Epidermal melanocyte (primary cell): Measurements from ENCODE around the gene HYI.
"Not testable (repeated sequence)": the region's sequence is repeated elsewhere in the genome, so short reads cannot be mapped to it uniquely, and the experiment has no call there.

ENCODE experiments used
- DNase-seq: peaks from one replicate; pipeline ENCODE4 v3.0.0; 2011; ENCODE audit warnings: low spot score; ENCODE audit not compliant: insufficient read length

Gene HYI

GRCh38 chr1:43453442-43454269, at the start of gene HYI:
TSS of gene HYI (minus strand) at chr1:43453931. CDS start at chr1:43453793, 138 bp downstream.
- peak; percentile 87 for DNase-seq

DNA sequence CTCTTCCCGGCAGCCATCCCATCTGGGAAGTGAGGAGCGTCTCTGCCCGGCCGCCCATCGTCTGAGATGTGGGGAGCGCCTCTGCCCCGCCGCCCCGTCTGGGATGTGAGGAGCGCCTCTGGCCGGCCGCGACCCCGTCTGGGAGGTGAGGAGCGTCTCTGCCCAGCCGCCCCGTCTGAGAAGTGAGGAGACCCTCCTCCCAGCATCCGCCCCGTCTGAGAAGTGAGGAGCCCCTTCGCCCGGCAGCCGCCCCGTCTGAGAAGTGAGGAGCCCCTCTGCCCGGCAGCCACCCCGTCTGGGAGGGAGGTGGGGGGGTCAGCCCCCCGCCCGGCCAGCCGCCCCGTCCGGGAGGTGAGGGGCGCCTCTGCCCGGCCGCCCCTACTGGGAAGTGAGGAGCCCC, 48.1 kb upstream of the HYI start:
- not testable (repeated sequence) for DNase-seq

GRCh38 chr1:43499898-43500297, 46.2 kb upstream of the HYI start:
- DNase-seq = no peak

GRCh38 chr1:43495204-43495603, 41.5 kb upstream of the HYI start:
- DNase-seq = no peak

- DNase-seq = no peak
Measured at GRCh38 chr1:43493661-43494450, 40.1 kb upstream of the HYI start.

DNA sequence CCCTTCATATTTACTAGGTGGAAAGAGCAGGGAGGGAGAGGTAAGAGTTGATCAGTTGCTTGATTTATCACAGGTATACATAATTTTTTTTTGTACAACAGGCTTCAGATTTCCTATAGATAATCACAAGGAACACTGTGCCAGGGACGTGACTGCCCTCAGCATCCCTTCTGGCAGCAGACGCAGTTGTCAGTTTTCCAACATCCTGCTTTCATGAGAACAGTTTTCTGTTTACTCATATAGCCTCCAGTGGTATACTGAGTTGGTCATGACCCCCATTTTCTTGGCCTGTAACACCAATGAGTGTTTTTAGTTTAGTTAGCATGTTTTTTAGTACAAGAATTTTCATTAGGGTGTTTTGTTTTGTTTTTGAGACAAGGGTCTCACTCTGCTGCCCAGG, 39.1 kb upstream of the HYI start:
- DNase-seq = no peak

- no peak for DNase-seq
Measured at GRCh38 chr1:43491061-43491460, 37.3 kb upstream of the HYI start.

DNA sequence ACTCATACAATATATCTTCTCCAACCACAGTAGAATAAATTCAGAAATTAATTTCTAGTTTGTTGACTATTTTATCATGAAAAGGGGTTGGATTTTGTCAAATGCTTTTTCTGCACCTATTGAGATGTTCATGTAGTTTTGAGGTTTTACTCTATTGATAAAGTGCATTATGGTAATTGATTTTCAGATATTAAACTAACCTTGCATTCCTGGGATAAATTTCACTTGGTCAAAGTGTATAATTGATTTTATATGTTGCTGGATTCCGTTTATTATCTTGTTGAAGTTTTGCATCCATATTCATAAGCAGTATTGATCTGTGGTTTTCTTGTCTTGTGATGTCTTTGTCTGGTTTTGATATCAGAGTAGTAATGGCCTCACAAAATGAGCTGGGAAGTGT, 34.4 kb upstream of the HYI start:
- no peak for DNase-seq

DNA sequence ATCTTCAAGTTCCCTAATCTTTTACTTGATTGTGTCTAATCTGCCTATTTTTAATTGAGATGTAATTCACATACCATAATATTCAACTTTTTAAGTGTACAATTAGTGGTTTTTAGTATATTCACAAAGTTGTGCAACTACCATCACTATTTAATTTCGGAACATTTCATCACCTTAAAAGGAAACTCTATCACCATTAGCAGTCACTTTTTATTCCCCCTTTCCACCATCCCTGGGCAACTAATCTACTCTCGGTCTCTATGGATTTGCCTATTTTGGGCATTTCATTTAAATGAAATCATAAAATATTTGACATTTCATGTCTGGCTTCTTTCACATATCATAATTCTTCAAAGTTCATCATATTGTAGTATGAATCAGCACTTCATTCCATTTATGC, 30.6 kb upstream of the HYI start:
- DNase-seq = no peak

GRCh38 chr1:43482215-43482614, 28.5 kb upstream of the HYI start:
- no peak for DNase-seq

DNA sequence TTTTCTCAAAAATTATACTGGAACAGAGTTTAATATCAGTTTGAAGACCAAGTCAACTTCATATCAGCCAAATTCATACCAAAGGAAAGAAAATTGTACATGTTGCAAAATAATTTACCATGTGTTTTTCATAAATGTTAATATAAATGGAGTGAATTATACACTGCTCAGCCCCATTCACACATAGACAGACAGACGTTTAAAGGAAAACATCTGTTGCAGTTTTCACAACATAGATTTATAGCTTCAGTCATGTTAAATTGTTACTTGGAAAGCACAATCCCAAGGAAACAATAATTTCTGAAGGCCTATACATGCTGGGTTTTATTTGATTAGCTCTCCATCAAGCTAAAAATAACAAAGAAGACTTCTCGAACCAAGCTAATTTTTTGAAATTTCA, 27.8 kb upstream of the HYI start:
- no peak for DNase-seq

DNA sequence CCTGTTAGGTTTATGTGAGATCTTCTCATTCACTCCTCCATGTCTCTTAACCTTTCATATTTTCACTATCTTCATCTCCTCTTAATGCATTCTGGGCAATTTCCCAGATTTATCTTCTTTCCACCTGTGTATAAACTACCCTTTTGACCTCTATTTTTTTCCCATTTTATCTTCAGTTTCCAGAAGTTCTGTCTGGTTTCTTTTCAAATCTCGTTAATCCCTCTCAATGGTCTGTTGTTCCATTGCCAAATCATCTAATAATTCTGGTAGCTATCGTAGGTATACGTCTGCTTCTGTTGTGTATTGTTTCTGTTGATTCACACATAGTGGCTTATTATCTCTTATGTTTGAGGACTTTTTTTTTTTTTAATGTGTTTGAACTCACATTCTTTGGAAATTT, 25.7 kb upstream of the HYI start:
- no peak for DNase-seq

DNA sequence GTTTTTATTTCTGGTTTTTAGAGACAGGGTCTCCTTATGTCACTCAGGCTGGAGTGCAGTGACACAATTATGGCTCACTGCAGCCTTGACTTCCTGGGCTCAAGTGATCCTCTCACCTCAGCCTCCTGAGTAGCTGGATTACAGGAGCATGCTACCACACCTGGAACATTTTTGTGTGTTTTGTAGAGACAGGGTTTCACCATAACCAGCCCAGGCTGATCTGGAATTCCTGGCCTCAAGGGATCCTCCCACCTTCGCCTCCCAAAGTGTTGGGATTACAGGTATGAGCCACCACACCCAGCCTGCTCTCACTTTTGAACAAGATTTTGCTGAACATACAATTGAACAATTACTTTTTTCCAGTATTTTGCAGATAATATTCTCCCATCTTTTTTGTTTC, 24.0 kb upstream of the HYI start:
- DNase-seq = no peak

DNA sequence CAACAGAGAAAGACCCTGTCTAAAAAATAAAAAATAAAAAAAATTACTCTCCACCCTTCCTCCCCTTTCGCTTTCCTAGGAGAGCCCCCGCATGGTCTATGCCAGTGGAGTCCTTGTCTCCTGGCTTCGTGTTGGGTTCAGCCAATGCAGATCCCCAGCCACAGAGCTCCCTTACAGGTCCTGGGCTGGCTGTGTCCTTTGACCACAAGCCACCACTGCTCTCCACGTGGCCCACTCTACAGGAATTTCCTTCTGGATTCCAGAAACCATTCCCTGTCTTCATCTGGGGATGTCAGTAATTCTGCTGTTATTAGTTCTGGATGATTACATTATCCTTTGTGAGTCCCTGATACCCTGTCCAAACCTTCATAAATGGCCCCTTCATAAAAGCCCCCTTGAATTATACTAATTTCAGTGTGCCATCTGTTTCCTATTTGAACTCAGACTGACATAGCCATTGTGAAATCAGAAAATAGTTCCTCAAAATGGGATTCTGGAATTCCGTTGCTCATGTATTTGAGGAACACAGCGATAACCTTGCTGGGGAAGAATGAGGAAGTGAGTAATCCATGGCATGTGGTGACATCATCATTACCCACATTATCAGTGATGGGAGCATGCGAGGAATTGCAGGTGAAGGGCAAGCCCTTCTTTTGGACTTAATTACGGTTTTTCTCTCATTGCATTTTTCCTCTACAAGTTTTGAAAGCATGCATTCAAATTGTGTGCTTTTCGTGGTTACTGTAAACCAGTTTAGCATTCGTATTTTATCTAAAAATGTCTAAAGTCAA, 22.1 kb upstream of the HYI start:
- DNase-seq = not testable (repeated sequence)

DNA sequence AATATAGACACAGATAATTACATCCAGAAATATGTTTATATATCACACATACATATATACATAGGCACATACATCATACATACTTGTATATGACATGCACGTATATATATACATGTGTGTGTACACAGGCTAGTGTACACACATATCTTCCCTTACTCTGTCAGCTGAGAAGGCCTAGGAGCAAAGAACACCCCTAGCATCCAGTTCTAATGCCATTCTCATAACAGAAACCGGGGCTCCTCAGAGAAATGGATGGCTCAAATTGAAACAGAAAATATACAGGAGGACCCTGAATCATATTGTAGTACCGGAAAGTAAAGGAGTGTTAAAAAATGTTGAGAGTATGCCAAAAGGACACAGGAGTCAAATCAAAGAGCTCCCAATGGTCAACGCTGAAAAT, 19.7 kb upstream of the HYI start:
- no peak for DNase-seq

- DNase-seq = not testable (repeated sequence)
Measured at GRCh38 chr1:43472463-43473151, 18.9 kb upstream of the HYI start.

GRCh38 chr1:43472087-43472462, 18.3 kb upstream of the HYI start:
- DNase-seq = no peak

- no peak for DNase-seq
Measured at GRCh38 chr1:43469932-43470331, 16.2 kb upstream of the HYI start.

DNA sequence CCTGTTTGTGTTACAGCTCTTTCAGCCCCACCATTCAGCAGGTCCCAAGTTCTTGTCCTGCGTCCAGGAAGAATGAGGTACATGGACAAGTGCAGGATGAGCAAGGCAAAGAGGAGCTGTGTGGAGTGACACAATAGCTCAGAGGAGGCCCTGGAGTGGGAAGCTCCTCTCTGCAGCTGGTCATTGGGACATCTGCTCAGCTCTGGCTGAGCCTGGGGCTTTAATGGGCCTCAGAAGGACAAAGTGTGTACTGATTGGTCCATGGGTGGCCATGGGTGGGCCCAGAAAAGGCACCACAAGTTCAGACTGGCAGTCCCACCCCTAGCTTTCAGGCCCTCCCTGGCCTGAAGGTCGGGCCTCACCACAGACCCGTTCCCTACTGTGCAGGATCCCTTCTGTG, 14.7 kb upstream of the HYI start:
- DNase-seq = no peak

DNA sequence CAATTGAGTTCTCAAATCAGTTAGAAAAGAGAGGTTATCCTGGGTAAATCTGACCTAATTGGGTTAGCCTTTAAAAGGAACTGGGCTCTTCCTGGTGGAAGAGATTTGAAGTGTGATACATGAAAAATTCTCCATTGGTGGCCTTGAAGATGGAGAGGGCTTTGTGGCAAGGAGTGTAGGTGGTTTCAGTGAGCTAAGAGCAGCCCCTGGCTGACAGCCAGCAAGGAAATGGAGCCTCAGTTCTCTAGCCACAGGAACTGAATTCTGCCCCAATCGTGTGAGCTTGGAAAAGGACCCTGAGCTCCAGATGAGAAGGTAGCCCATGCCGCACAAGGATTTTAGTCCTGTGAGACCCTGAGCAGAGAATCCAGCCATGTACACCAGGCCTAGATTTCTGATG, 12.7 kb upstream of the HYI start:
- DNase-seq = no peak

DNA sequence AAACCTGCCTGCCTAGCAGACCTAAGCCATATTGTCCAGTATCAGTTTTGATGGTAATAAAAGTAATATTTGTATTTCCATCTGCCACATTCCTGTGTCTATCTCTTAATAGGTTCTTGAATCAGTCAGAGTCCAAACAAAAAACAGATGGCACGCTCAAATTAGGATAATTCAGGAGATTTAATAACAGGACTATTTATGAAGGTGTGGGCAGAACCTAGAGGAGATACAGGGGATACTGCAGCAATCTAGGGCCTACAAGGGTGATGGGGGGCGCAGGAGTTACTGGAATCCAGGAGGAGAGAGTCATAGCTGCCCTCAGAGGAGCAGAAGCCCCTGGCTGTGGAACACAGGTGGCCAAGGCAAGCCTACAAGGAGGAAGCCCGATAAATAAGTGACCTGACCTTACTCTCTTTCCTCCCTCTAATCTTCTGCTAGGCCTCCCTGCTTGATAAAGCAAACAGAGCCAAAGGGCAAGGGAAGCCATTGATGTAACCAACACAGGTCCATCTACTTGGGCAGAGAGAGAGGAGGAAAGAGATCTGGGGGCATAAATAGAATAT, 11.9 kb upstream of the HYI start:
- no peak for DNase-seq
